Upper lobe of right lung (tissue), 1 donor: Measurements from ENCODE around the gene NAGLU. TPM values are rescaled to one million over a fixed set of nuclear protein-coding genes. Genes with fewer than 3 reads are reported as not detected.
A peak's percentile ranks its signal among the peaks of the same experiment; 100 is the strongest.

Source experiments
- ATAC-seq: fragments of 200-7000 bp; cut with Tn5 transposase; one replicate; pipeline ENCODE4 v1.9.1; 2020; ENCODE audit warnings: mild to moderate bottlenecking, moderate library complexity
- DNase-seq: peaks from one replicate; pipeline ENCODE4 v3.0.0-alpha.2; 2020
- H3K27ac ChIP-seq: fragments of 200-600 bp; one replicate; pipeline ENCODE4 v1.8.0; 2022
- H3K27me3 ChIP-seq: fragments of 200-600 bp; one replicate; pipeline ENCODE4 v1.8.0; 2022; ENCODE audit warnings: mild to moderate bottlenecking
- H3K36me3 ChIP-seq: fragments of 200-600 bp; one replicate; pipeline ENCODE4 v1.8.0; 2022
- H3K4me1 ChIP-seq: fragments of 200-600 bp; one replicate; pipeline ENCODE4 v1.8.0; 2022
- H3K4me3 ChIP-seq: fragments of 200-600 bp; one replicate; pipeline ENCODE4 v1.8.0; 2022; ENCODE audit warnings: mild to moderate bottlenecking
- H3K9me3 ChIP-seq: fragments of 200-600 bp; one replicate; pipeline ENCODE4 v1.8.0; 2022
- intact Hi-C: fragments of 100-400 bp; cut with DNase I; formaldehyde crosslinking; loops from one replicate; pipeline ENCODE4 v1.11.0; 2022
- total RNA-seq: library from RNA; stranded (reverse); fragmentation: NEBNext Ultra II Directional; extraction: Animal tissue kit (Norgen Biotek cat#: 25700); gene quantifications from one replicate; pipeline ENCODE4 v1.2.1, GENCODE V29; 2021
- TF ChIP-seq, protein P1 (sequence below): fragments of 200-600 bp; IDR thresholded peaks from one replicate; pipeline ENCODE4 v1.8.0; 2022; ENCODE audit warnings: antibody characterized with exemption
- donor health status: DM: no; HTN: yes; CAD: no; lungs with severe emphysema.

NAGLU gene
- total RNA-seq, 1 donor from 2014 or later, result 46.9 TPM

- TF ChIP-seq, protein P1, sequence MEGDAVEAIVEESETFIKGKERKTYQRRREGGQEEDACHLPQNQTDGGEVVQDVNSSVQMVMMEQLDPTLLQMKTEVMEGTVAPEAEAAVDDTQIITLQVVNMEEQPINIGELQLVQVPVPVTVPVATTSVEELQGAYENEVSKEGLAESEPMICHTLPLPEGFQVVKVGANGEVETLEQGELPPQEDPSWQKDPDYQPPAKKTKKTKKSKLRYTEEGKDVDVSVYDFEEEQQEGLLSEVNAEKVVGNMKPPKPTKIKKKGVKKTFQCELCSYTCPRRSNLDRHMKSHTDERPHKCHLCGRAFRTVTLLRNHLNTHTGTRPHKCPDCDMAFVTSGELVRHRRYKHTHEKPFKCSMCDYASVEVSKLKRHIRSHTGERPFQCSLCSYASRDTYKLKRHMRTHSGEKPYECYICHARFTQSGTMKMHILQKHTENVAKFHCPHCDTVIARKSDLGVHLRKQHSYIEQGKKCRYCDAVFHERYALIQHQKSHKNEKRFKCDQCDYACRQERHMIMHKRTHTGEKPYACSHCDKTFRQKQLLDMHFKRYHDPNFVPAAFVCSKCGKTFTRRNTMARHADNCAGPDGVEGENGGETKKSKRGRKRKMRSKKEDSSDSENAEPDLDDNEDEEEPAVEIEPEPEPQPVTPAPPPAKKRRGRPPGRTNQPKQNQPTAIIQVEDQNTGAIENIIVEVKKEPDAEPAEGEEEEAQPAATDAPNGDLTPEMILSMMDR, result no peak
- intact Hi-C loops, result no loop called here
- DNase-seq, result no peak
- no peak for ATAC-seq
- H3K4me1 ChIP-seq, result no peaks in the 10 kb centered on the region
- H3K9me3 ChIP-seq, result no peaks in the 10 kb centered on the region
- no peaks in the 10 kb centered on the region for H3K27me3 ChIP-seq
- no peak overlapping the region for H3K4me3 ChIP-seq
- peaks cover 98% of the 10 kb centered on the region for H3K36me3 ChIP-seq
- H3K27ac ChIP-seq, result no peak overlapping the region
Observed at GRCh38 chr17:42502926-42503325, 33.1 kb upstream of the NAGLU start.

DNA sequence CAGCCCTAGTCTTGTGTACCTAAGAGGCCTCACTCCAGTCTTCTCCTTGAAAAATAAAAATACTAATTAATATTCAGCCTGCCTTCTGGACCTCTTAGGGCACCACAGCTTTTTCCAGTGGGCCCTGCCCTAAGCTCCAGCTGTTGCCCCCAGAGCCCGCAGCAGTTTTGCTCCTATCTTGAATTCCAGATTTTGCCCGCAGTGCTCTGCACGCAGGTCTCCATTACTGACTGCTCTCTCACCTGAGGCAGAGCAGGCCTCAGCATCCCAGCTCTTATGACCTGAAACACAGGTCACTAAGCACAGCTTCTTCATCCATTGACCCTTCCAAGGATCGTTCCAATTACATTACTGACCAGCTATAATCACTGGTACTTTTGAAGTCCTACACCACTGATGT, 28.4 kb upstream of the NAGLU start:
- DNase-seq (peak; percentile 21), ATAC-seq (no peak)
- H3K36me3 ChIP-seq, result peaks cover 85% of the 10 kb centered on the region
- TF ChIP-seq, protein P1, result no peak
- H3K4me1 ChIP-seq, result peaks cover 7% of the 10 kb centered on the region
- no peak overlapping the region for H3K27ac ChIP-seq
- intact Hi-C loops, result no loop called here
- H3K9me3 ChIP-seq, result no peaks in the 10 kb centered on the region
- no peak overlapping the region for H3K4me3 ChIP-seq
- H3K27me3 ChIP-seq, result no peaks in the 10 kb centered on the region

DNA sequence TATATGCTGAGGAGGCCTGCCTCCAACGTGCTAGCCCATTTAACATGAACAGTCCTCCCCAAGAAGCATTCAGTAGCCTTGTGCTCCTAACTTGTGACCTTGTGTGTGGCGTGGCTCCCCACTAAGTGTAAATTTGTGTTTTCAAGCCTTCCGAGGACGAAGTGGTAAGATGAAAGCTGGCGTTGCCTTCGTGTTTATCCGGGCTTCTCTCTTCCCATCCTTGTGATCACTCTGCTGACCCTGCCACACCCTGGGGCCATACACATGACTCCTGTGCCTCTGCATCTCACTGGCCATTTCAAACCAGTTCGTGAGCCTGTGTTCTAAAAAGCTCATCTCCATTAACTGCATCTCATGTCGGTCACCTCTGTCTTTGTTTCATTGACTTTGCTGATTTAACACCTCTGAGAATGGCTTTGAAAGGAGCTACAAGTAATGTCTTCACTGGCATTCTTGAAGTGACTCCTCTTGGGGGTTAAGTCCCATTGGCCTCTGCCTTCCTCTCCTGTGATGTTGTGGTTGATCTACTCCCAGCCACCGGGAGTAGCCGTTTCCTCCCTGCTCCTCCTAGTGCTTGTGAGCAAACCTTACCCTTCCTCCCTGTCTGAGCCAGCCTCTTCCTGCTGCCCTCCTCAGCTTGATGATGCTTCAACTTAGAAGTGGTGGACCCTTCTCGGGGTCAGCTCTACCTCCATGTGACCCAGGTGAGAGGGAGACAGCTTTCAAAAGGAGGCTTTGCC, 27.4 kb upstream of the NAGLU start:
- Histone ChIP-seq H3K4me1 (peaks cover 9% of the 10 kb centered on the region), H3K27ac (no peak overlapping the region), H3K27me3 (no peaks in the 10 kb centered on the region), H3K36me3 (peaks cover 76% of the 10 kb centered on the region), H3K9me3 (no peaks in the 10 kb centered on the region), H3K4me3 (no peak overlapping the region)
- ATAC-seq (no peak), DNase-seq (peak; percentile 5)
- intact Hi-C loops, result no loop called here
- TF ChIP-seq, protein P1, result no peak

DNA sequence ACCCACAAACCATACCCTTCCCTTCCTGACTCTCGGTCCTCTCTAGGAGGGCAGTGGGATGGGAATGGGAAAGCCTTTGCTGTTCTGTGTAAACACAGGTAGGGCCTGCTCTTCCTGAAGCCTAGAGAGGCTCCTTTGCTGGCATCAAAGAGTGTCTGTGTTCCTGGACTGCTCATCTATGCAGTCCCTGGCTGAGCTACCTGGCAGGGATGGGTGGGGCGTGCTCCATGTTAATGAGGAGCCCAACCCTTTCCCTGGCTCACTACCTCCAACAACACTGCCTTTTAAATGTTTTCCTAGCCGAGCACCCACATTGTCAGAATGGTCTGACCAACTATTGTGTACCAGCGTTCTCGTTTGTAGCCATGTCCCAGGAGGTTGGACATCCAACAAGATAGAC, 26.6 kb upstream of the NAGLU start:
- ATAC-seq, result no peak
- Histone ChIP-seq H3K9me3 (no peaks in the 10 kb centered on the region), H3K4me3 (no peak overlapping the region), H3K4me1 (peaks cover 9% of the 10 kb centered on the region), H3K27me3 (no peaks in the 10 kb centered on the region), H3K36me3 (peaks cover 76% of the 10 kb centered on the region), H3K27ac (no peak overlapping the region)
- intact Hi-C loops, result no loop called here
- DNase-seq, result no peak
- TF ChIP-seq, protein P1, result no peak

- intact Hi-C loops, result loop anchor here (5.0 to 10.0 kb wide), 2 partner anchors 83 to 205 kb away; no protein-coding TSS in a partner anchor
- H3K27ac ChIP-seq, result no peak overlapping the region
- no peaks in the 10 kb centered on the region for H3K27me3 ChIP-seq
- no peak overlapping the region for H3K4me3 ChIP-seq
- H3K9me3 ChIP-seq, result no peaks in the 10 kb centered on the region
- H3K4me1 ChIP-seq, result peaks cover 9% of the 10 kb centered on the region
- peaks cover 76% of the 10 kb centered on the region for H3K36me3 ChIP-seq
- TF ChIP-seq, protein P1, result no peak
- ATAC-seq (no peak), DNase-seq (no peak)
Observed at GRCh38 chr17:42509841-42510240, 26.2 kb upstream of the NAGLU start.
